ENCODE data around the gene SBF1.
A peak's percentile ranks its signal among the peaks of the same experiment; 100 is the strongest.

The SBF1 gene

GRCh38 chr22:50486561-50487289 is 11.9 kb upstream of the SBF1 start, which contains the start of gene MIOX:
MIOX (plus strand) TSS chr22:50486859; CDS start chr22:50486898, 39 bp downstream.
- no peak for DNase-seq (ENCODE audit: low read depth in 2 of 2)

- no peak for DNase-seq (ENCODE audit: low read depth in 2 of 2)
Measured at GRCh38 chr22:50485221-50486131, 10.6 kb upstream of the SBF1 start.

- DNase-seq (ENCODE audit: low read depth in 2 of 2), result no peak
Measured at GRCh38 chr22:50483977-50484853, 9.4 kb upstream of the SBF1 start.

GRCh38 chr22:50483556-50483955 is 8.7 kb upstream of the SBF1 start:
- no peak for DNase-seq (ENCODE audit: low read depth in 2 of 2)

GRCh38 chr22:50483106-50483505 is 8.3 kb upstream of the SBF1 start:
- DNase-seq (ENCODE audit: low read depth in 2 of 2), result no peak

GRCh38 chr22:50482107-50483074 is 7.6 kb upstream of the SBF1 start:
- DNase-seq (ENCODE audit: low read depth in 2 of 2), result no peak

GRCh38 chr22:50481440-50482106 is 6.7 kb upstream of the SBF1 start, which contains the start of gene ADM2:
ADM2 (plus strand) TSS chr22:50481543; CDS start chr22:50481848, 305 bp downstream.
- DNase-seq (ENCODE audit: low read depth in 2 of 2), result peak in 1 of 2 experiments; percentile 47

- no peak for DNase-seq (ENCODE audit: low read depth in 2 of 2)
Measured at GRCh38 chr22:50481045-50481439, 6.2 kb upstream of the SBF1 start.

- no peak for DNase-seq (ENCODE audit: low read depth in 2 of 2)
Measured at GRCh38 chr22:50479721-50480120, 4.9 kb upstream of the SBF1 start.

GRCh38 chr22:50477923-50478322 is 3.1 kb upstream of the SBF1 start:
- DNase-seq (ENCODE audit: low read depth in 2 of 2), result no peak

- DNase-seq (ENCODE audit: low read depth in 2 of 2), result no peak
Measured at GRCh38 chr22:50476868-50477267, 2.0 kb upstream of the SBF1 start.

- DNase-seq (ENCODE audit: low read depth in 2 of 2), result no peak
Measured at GRCh38 chr22:50475652-50476002, 792 bp upstream of the SBF1 start.

GRCh38 chr22:50473855-50474671 is 772 bp downstream of the SBF1 start:
- DNase-seq (ENCODE audit: low read depth in 2 of 2), result no peak

- no peak for DNase-seq (ENCODE audit: low read depth in 2 of 2)
Measured at GRCh38 chr22:50473088-50473487, 1.7 kb downstream of the SBF1 start.

- no peak for DNase-seq (ENCODE audit: low read depth in 2 of 2)
Measured at GRCh38 chr22:50471962-50472361, 2.9 kb downstream of the SBF1 start.

- no peak for DNase-seq (ENCODE audit: low read depth in 2 of 2)
Measured at GRCh38 chr22:50471197-50471847, 3.5 kb downstream of the SBF1 start.

GRCh38 chr22:50470491-50470890 is 4.3 kb downstream of the SBF1 start:
- DNase-seq (ENCODE audit: low read depth in 2 of 2), result no peak
